Activated naive CD8-positive, alpha-beta T cell (primary cell): ENCODE results near the gene IL12A.

Source experiments
- H3K27ac Mint-ChIP-seq: one replicate; pipeline ENCODE4 v1.8.0; 2021; ENCODE audit warnings: mixed read lengths
- H3K27me3 Mint-ChIP-seq: one replicate; pipeline ENCODE4 v1.8.0; 2021; ENCODE audit warnings: mixed read lengths
- H3K36me3 Mint-ChIP-seq: one replicate; pipeline ENCODE4 v1.8.0; 2021; ENCODE audit warnings: mixed read lengths
- H3K4me1 Mint-ChIP-seq: one replicate; pipeline ENCODE4 v1.8.0; 2021; ENCODE audit warnings: low read depth, mixed read lengths
- H3K4me3 Mint-ChIP-seq: one replicate; pipeline ENCODE4 v1.8.0; 2021; ENCODE audit warnings: mild to moderate bottlenecking, mixed read lengths
- H3K9me3 Mint-ChIP-seq: one replicate; pipeline ENCODE4 v1.8.0; 2021; ENCODE audit warnings: low read depth, mixed read lengths

The IL12A gene

GRCh38 chr3:159988617-159989271 is at the start of gene IL12A:
IL12A (plus strand) TSS chr3:159988835.
- peak within 1 kb of the TSS; percentile 46 for H3K27ac Mint-ChIP-seq
- H3K36me3 Mint-ChIP-seq, result no peaks in the 10 kb centered on the region
- peak within 1 kb of the TSS; percentile 86 for H3K4me3 Mint-ChIP-seq
- H3K27me3 Mint-ChIP-seq, result no peaks in the 10 kb centered on the region
- peaks cover 27% of the 10 kb centered on the region for H3K4me1 Mint-ChIP-seq
- no peaks in the 10 kb centered on the region for H3K9me3 Mint-ChIP-seq

DNA sequence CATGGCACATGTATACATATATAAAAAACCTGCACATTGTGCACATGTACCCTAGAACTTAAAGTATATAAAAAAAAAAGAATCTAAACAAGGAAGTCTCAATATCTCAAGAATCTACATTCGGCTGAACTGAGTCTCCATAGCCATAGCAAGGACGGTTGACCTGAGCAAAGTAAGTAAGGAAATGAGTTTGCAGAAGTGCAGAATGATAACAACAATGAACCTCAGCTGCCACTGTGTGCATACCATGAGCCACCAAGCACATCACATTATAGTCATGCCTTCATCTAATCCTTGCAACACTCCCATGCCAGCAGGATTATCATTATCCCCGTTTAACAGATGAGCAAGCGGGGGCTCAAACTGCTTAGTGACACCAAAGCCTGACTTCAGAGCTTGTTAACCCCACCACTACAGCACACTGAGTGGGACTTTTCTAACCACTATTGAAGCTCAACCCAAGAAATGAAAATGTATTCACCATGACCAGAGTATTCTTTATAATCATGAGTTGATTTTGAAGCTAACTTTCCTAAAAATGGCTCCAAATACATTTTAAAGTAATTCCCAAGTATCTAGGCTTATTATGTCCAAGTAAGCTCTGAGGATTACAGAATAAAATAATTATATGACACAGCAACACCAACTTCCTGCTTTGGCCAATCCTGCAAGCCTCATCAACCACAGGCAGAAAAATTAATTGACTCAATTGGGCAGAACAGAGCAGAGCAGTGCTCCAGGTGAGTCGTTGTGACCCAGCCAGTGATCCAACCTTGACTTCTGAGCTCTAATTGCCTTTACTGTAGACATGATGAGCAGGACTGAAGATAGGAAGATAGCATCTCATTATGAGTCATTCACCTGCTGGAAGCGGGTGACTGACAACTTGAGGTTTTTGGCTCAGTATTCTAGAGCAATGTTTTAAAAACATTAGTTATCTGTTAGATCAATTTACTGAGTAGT is 47.3 kb upstream of the IL12A start:
- Mint-ChIP-seq H3K4me1 (no peaks in the 10 kb centered on the region), H3K27ac (no peak overlapping the region), H3K9me3 (no peaks in the 10 kb centered on the region), H3K4me3 (no peak overlapping the region), H3K36me3 (no peaks in the 10 kb centered on the region), H3K27me3 (peaks cover 11% of the 10 kb centered on the region)

DNA sequence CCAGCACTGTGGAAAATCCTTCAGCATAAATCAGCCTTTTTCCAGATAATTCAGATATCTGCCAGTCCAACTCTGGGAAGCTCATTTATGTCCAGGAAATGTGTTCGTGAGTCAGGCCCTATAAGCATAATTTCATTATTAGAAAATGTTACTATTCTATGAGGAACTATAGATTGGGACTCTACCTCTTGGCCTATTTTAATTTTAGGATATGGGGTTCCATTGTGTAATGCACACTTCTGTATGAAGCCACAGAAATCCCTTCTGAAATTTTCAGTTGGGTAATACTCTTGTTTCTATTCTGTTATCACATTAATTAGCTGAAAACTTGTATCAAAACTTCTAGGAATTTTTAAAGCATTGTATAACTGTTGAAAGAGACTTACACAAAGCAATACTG is 43.9 kb upstream of the IL12A start:
- Mint-ChIP-seq H3K4me3 (no peak overlapping the region), H3K27me3 (peaks cover 11% of the 10 kb centered on the region), H3K4me1 (no peaks in the 10 kb centered on the region), H3K36me3 (no peaks in the 10 kb centered on the region), H3K9me3 (no peaks in the 10 kb centered on the region), H3K27ac (no peak overlapping the region)

DNA sequence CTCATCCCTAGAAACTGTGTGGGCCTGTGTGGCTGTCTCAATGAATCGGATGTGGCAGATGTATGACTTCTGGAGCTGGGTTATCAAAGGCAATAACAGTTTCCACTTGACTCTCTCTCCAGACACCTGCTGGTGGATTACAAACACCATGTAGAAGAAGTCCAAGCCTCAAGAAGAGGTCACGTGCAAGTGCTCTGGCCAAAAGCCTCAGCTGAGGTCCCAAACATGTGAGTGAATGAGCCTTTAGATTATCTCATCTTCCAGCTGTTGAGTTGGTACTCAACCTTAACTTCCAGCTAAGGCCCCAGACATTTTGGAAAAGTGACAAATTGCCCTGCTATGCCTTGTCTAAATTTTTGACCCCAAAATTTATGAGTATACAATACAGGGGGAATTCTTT is 42.7 kb upstream of the IL12A start:
- Mint-ChIP-seq H3K4me3 (no peak overlapping the region), H3K36me3 (no peaks in the 10 kb centered on the region), H3K4me1 (no peaks in the 10 kb centered on the region), H3K9me3 (no peaks in the 10 kb centered on the region), H3K27ac (no peak overlapping the region), H3K27me3 (peaks cover 14% of the 10 kb centered on the region)

GRCh38 chr3:159947220-159947619 is 41.4 kb upstream of the IL12A start:
- H3K27me3 Mint-ChIP-seq, result peaks cover 13% of the 10 kb centered on the region
- no peak overlapping the region for H3K4me3 Mint-ChIP-seq
- no peaks in the 10 kb centered on the region for H3K36me3 Mint-ChIP-seq
- H3K27ac Mint-ChIP-seq, result no peak overlapping the region
- no peaks in the 10 kb centered on the region for H3K4me1 Mint-ChIP-seq
- no peaks in the 10 kb centered on the region for H3K9me3 Mint-ChIP-seq

DNA sequence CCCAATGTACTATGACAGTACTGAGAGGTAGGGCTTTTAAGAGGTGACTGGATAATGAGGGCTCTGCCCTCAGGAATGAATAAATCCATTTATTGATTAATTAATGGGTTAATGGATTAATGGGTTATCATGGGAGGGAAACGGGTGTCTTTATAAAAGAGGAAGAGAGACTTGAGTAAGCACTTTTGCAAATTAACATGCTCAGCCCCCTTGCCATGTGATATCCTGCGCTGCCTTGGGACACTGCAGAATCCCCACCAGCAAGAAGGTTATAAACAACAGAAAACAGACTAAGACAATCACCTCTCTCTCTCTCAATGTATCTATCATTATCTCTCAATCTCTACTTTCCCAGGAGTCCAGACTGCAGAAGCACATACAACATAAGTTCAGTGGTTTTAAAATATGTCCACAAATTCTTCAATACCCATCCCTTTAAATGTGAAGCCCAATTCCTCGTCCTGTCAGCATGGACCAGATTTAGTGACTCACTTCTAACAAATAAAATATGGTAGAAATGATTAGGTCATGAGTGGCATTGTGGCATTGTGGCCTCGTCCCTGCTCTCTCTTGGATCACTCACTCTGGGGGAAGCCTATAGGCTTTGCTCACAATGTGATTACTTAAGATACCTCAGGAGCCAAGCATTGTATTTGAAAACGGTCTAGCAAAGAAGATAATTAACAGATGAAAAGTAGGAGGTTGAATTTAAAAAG is 40.0 kb upstream of the IL12A start:
- H3K9me3 Mint-ChIP-seq, result no peaks in the 10 kb centered on the region
- peaks cover 15% of the 10 kb centered on the region for H3K27me3 Mint-ChIP-seq
- H3K4me3 Mint-ChIP-seq, result no peak overlapping the region
- no peaks in the 10 kb centered on the region for H3K4me1 Mint-ChIP-seq
- H3K27ac Mint-ChIP-seq, result no peak overlapping the region
- H3K36me3 Mint-ChIP-seq, result no peaks in the 10 kb centered on the region

DNA sequence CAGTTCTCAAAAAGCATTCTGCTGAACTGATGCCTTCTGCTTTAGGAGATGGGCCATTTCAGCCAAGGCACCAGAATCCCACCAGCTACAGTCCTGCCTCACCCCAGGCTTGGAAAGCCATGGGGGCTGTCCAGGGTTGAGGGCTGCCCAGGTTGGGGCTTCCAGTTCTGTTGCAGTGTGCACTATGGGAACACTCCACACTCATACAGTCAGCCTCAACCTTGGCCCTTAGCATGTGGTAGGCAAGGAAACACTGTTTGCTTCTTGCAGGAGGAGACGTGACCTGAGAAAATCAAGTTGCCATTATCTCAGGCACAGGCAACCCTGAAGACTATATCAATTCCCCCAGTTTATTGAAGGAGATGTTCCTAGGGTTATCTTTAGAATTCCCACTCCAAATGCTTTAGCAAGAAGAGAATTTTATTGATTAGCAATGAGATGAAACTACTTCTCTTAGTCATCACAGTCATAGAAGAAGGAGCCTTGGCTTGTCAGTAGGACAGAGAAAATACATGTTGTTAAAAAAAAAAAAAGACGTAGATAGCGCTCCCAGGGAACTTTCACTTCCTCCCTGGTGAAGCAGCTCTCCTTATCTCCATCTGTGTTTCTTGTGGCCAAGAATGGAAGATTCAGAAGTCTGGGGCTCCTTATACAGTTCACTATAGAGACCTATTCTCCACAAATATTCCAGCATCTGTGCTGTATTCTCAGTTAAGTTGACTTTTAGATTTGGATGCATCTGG is 38.3 kb upstream of the IL12A start:
- Mint-ChIP-seq H3K27ac (no peak overlapping the region), H3K4me1 (no peaks in the 10 kb centered on the region), H3K36me3 (no peaks in the 10 kb centered on the region), H3K27me3 (peaks cover 21% of the 10 kb centered on the region), H3K9me3 (no peaks in the 10 kb centered on the region), H3K4me3 (no peak overlapping the region)

DNA sequence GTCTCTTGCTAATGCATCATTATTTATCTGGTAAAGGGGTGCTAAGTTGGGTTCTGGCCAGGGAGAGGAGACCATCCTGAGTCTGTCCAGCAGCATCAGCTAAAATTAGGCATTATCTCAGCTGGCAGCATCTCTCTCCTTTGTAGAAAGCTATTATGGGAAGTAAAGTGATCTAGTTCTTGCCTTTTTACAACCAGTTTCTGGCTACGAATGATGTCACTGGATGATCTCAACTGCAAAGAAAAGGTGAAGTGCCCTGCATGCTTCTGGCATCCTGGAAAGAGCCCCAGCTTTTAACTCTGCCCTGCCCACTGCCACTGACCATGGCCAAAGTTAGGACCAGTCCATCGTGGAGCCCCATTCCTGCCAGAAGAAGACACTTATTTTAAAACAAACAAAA is 37.1 kb upstream of the IL12A start:
- H3K27me3 Mint-ChIP-seq, result peaks cover 18% of the 10 kb centered on the region
- no peaks in the 10 kb centered on the region for H3K4me1 Mint-ChIP-seq
- no peak overlapping the region for H3K27ac Mint-ChIP-seq
- no peak overlapping the region for H3K4me3 Mint-ChIP-seq
- H3K36me3 Mint-ChIP-seq, result no peaks in the 10 kb centered on the region
- no peaks in the 10 kb centered on the region for H3K9me3 Mint-ChIP-seq

DNA sequence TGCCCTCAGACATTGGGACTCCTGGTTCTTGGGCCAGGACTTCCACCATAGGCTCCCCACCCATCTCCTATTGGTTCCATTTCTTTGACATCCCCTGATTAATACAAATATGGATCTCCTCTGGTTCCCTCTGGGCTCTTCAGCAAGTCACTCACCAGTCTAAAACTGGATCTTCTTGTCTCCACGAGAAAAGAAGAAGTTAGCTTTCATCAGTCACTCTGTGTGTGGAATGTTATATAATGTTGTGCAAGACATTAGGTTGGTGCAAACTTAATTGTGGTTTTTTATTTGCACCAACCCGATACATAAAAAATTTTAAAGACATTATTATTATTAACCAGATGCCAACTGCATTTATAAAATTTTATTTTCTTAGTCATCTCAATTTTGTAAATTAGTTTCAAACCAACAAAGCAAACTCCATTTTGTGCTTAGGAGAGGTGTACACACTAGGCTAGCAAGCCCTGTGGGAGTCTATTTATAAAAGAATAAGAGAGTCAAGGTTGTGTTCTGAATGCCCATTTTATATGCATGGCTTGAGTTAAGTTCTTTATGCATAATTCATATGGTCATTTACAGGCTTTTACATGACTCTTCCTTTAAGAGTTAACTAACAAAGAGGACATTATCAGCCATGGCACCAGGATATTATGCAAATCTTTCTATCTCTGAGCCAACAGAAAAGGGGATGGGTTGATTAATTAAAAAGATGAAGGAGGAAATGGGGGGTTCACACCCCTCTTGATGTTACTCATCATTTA is 35.1 kb upstream of the IL12A start:
- Mint-ChIP-seq H3K27me3 (peaks cover 18% of the 10 kb centered on the region), H3K4me3 (no peak overlapping the region), H3K27ac (no peak overlapping the region), H3K36me3 (no peaks in the 10 kb centered on the region), H3K4me1 (no peaks in the 10 kb centered on the region), H3K9me3 (peaks cover 3% of the 10 kb centered on the region)

GRCh38 chr3:159960188-159961148 is 28.2 kb upstream of the IL12A start:
- H3K27ac Mint-ChIP-seq, result no peak overlapping the region
- no peaks in the 10 kb centered on the region for H3K36me3 Mint-ChIP-seq
- peaks cover 4% of the 10 kb centered on the region for H3K27me3 Mint-ChIP-seq
- H3K4me1 Mint-ChIP-seq, result no peaks in the 10 kb centered on the region
- H3K9me3 Mint-ChIP-seq, result peaks cover 3% of the 10 kb centered on the region
- no peak overlapping the region for H3K4me3 Mint-ChIP-seq

GRCh38 chr3:159964166-159964973 is 24.3 kb upstream of the IL12A start:
- Mint-ChIP-seq H3K4me3 (no peak overlapping the region), H3K4me1 (no peaks in the 10 kb centered on the region), H3K9me3 (no peaks in the 10 kb centered on the region), H3K36me3 (no peaks in the 10 kb centered on the region), H3K27ac (no peak overlapping the region), H3K27me3 (peaks cover 2% of the 10 kb centered on the region)

- Mint-ChIP-seq H3K9me3 (no peaks in the 10 kb centered on the region), H3K4me1 (no peaks in the 10 kb centered on the region), H3K27me3 (peaks cover 10% of the 10 kb centered on the region), H3K27ac (no peak overlapping the region), H3K4me3 (no peak overlapping the region), H3K36me3 (no peaks in the 10 kb centered on the region)
Measured at GRCh38 chr3:159971311-159971710, 17.3 kb upstream of the IL12A start.
